H9 (cell line): Measurements from ENCODE around the gene DNHD1. TPM values are rescaled to one million over a fixed set of nuclear protein-coding genes. Genes with fewer than 3 reads are reported as not detected.
A peak's percentile ranks its signal among the peaks of the same experiment; 100 is the strongest.

ENCODE experiments used
- DNase-seq: peaks from one replicate; pipeline ENCODE4 v3.0.0-alpha.2; 2017
- H2AFZ ChIP-seq: one replicate; pipeline ENCODE4 v1.6.1; 2013; ENCODE audit warnings: mild to moderate bottlenecking, low read length, control low read depth, moderate library complexity
- H2AK5ac ChIP-seq: 2 replicates; pipeline ENCODE4 v1.6.1; 2013; ENCODE audit warnings: low read length, control low read depth, mixed read lengths; ENCODE audit not compliant: insufficient read length
- H2BK120ac ChIP-seq: one replicate; pipeline ENCODE4 v1.6.1; 2013; ENCODE audit warnings: low read depth, mild to moderate bottlenecking, low read length, control low read depth, inconsistent platforms; ENCODE audit not compliant: poor library complexity, severe bottlenecking
- H2BK12ac ChIP-seq: 2 replicates; pipeline ENCODE4 v1.6.1; 2013; ENCODE audit warnings: low read length, control low read depth, mixed read lengths, low read depth; ENCODE audit not compliant: insufficient read length
- H2BK15ac ChIP-seq: 2 replicates; pipeline ENCODE4 v1.6.1; 2013; ENCODE audit warnings: low read depth, low read length, control low read depth
- H2BK20ac ChIP-seq: one replicate; pipeline ENCODE4 v1.6.1; 2013; ENCODE audit warnings: low read depth, mild to moderate bottlenecking, low read length, control low read depth, inconsistent platforms; ENCODE audit not compliant: poor library complexity, severe bottlenecking
- H2BK5ac ChIP-seq: 2 replicates; pipeline ENCODE4 v1.6.1; 2013; ENCODE audit warnings: low read length, control low read depth, mixed read lengths; ENCODE audit not compliant: insufficient read length
- H3K14ac ChIP-seq: 2 replicates; pipeline ENCODE4 v1.6.1; 2013; ENCODE audit warnings: low read length, control low read depth; ENCODE audit not compliant: insufficient read depth
- H3K18ac ChIP-seq: 2 replicates; pipeline ENCODE4 v1.6.1; 2013; ENCODE audit warnings: low read depth, mild to moderate bottlenecking, mixed read lengths, low read length, control low read depth; ENCODE audit not compliant: insufficient read length
- H3K23ac ChIP-seq: 2 replicates; pipeline ENCODE4 v1.6.1; 2013; ENCODE audit warnings: low read length, control low read depth, mixed read lengths, low read depth; ENCODE audit not compliant: insufficient read length
- H3K23me2 ChIP-seq: 2 replicates; pipeline ENCODE4 v1.6.1; 2013; ENCODE audit warnings: low read depth, mild to moderate bottlenecking, mixed read lengths, low read length, control low read depth; ENCODE audit not compliant: insufficient read length, poor library complexity, severe bottlenecking
- H3K27ac ChIP-seq: 2 replicates; pipeline ENCODE4 v1.5.1; 2013; ENCODE audit warnings: low read length, control low read depth, mixed read lengths, low read depth; ENCODE audit not compliant: insufficient read length
- H3K27me3 ChIP-seq: 2 replicates; pipeline ENCODE4 v1.6.1; 2013; ENCODE audit warnings: low read length, control low read depth, inconsistent platforms; ENCODE audit not compliant: insufficient read depth
- H3K4ac ChIP-seq: 2 replicates; pipeline ENCODE4 v1.6.1; 2013; ENCODE audit warnings: low read depth, mild to moderate bottlenecking, control low read depth, inconsistent platforms, low read length, moderate library complexity
- H3K4me1 ChIP-seq: 2 replicates; pipeline ENCODE4 v1.6.1; 2013; ENCODE audit warnings: low read length, control low read depth, inconsistent platforms; ENCODE audit not compliant: insufficient read depth
- H3K4me2 ChIP-seq: 2 replicates; pipeline ENCODE4 v1.6.1; 2013; ENCODE audit warnings: low read length, control low read depth, mixed read lengths; ENCODE audit not compliant: insufficient read length, insufficient read depth
- H3K56ac ChIP-seq: 2 replicates; pipeline ENCODE4 v1.6.1; 2013; ENCODE audit warnings: low read depth, mild to moderate bottlenecking, mixed read lengths, low read length, control low read depth; ENCODE audit not compliant: insufficient read length
- H3K79me1 ChIP-seq: 2 replicates; pipeline ENCODE4 v1.6.1; 2013; ENCODE audit warnings: low read depth, mild to moderate bottlenecking, moderate library complexity, low read length, control low read depth, inconsistent platforms; ENCODE audit not compliant: insufficient read depth, poor library complexity, severe bottlenecking
- H3K79me2 ChIP-seq: 2 replicates; pipeline ENCODE4 v1.6.1; 2013; ENCODE audit warnings: low read length, control low read depth, inconsistent platforms; ENCODE audit not compliant: insufficient read depth
- H3K9ac ChIP-seq: 2 replicates; pipeline ENCODE4 v1.6.1; 2013; ENCODE audit warnings: low read length, control low read depth, mixed read lengths; ENCODE audit not compliant: insufficient read length; ENCODE audit errors: extremely low read depth
- H3K9me3 ChIP-seq: one replicate; pipeline ENCODE4 v1.6.1; 2013; ENCODE audit warnings: low read depth, low read length, inconsistent platforms; ENCODE audit not compliant: control insufficient read depth
- H3T11ph ChIP-seq: one replicate; pipeline ENCODE4 v1.6.1; 2013; ENCODE audit warnings: mild to moderate bottlenecking, low read length, control low read depth, inconsistent platforms
- H4K20me1 ChIP-seq: one replicate; pipeline ENCODE4 v1.6.1; 2013; ENCODE audit not compliant: control insufficient read depth, insufficient read length, insufficient read depth
- H4K5ac ChIP-seq: 2 replicates; pipeline ENCODE4 v1.6.1; 2013; ENCODE audit warnings: low read depth, mild to moderate bottlenecking, mixed read lengths, low read length, control low read depth; ENCODE audit not compliant: insufficient read length
- H4K8ac ChIP-seq: replicated peaks from 2 replicates; pipeline ENCODE4 v1.6.1; 2013; ENCODE audit warnings: low read length, control low read depth, mixed read lengths, low read depth; ENCODE audit not compliant: insufficient read length
- H4K91ac ChIP-seq: 2 replicates; pipeline ENCODE4 v1.6.1; 2013; ENCODE audit warnings: low read depth, mild to moderate bottlenecking, moderate library complexity, mixed read lengths, low read length, control low read depth; ENCODE audit not compliant: insufficient read length
- H3K27ac Mint-ChIP-seq, 3 experiments: 2 replicates in 2 of 3; 3 replicates in 1 of 3; pipeline ENCODE4 v1.8.0; 2020 to 2021; ENCODE audit warnings: mixed read lengths in 3 of 3, mild to moderate bottlenecking in 1 of 3, moderate library complexity in 1 of 3
- H3K27me3 Mint-ChIP-seq: 2 replicates; pipeline ENCODE4 v1.8.0; 2021; ENCODE audit warnings: low read depth, mild to moderate bottlenecking, moderate library complexity, mixed read lengths
- H3K36me3 Mint-ChIP-seq, 3 experiments: 2 replicates in 2 of 3; 3 replicates in 1 of 3; pipeline ENCODE4 v1.8.0; 2020 to 2021; ENCODE audit warnings: low read depth in 3 of 3, mixed read lengths in 3 of 3; ENCODE audit not compliant: insufficient read depth in 1 of 3
- H3K4me1 Mint-ChIP-seq, 2 experiments: 2 replicates each; pipeline ENCODE4 v1.8.0; 2020; ENCODE audit warnings: mixed read lengths in 2 of 2
- H3K4me3 Mint-ChIP-seq, 2 experiments: 2 replicates in 1 of 2; 3 replicates in 1 of 2; pipeline ENCODE4 v1.8.0; 2020 to 2021; ENCODE audit warnings: mild to moderate bottlenecking in 2 of 2, mixed read lengths in 2 of 2, moderate library complexity in 1 of 2
- H3K9me3 Mint-ChIP-seq, 2 experiments: 2 replicates in 1 of 2; 3 replicates in 1 of 2; pipeline ENCODE4 v1.8.0; 2020; ENCODE audit warnings: mild to moderate bottlenecking in 2 of 2, mixed read lengths in 2 of 2, moderate library complexity in 1 of 2
- WGBS: extraction: QIAGEN DNeasy Blood & Tissue Kit; methylation state at CpG from one replicate; pipeline ENCODE4 v1.1.7; 2013; ENCODE audit warnings: missing lambda C conversion rate, low lambda C conversion rate, mixed read lengths; ENCODE audit not compliant: insufficient read length; ENCODE audit errors: extremely low coverage; 5-methylcytosine and 5-hydroxymethylcytosine counted together
- long read RNA-seq: library from polyadenylated mRNA; unstranded; transcript quantifications from one replicate; pipeline ENCODE4 v2.0.0, GENCODE V29; 2020
- total RNA-seq: library from RNA; stranded (reverse); gene quantifications from 2 replicates; pipeline ENCODE4 v1.2.1, GENCODE V29; 2021
- TF ChIP-seq, protein P1 (sequence below): fragments of 200-600 bp; sonication (generic); conservative IDR thresholded peaks from 3 replicates; pipeline ENCODE4 v1.8.0; 2021; ENCODE audit warnings: antibody characterized with exemption, mild to moderate bottlenecking

DNHD1 gene, protein sequence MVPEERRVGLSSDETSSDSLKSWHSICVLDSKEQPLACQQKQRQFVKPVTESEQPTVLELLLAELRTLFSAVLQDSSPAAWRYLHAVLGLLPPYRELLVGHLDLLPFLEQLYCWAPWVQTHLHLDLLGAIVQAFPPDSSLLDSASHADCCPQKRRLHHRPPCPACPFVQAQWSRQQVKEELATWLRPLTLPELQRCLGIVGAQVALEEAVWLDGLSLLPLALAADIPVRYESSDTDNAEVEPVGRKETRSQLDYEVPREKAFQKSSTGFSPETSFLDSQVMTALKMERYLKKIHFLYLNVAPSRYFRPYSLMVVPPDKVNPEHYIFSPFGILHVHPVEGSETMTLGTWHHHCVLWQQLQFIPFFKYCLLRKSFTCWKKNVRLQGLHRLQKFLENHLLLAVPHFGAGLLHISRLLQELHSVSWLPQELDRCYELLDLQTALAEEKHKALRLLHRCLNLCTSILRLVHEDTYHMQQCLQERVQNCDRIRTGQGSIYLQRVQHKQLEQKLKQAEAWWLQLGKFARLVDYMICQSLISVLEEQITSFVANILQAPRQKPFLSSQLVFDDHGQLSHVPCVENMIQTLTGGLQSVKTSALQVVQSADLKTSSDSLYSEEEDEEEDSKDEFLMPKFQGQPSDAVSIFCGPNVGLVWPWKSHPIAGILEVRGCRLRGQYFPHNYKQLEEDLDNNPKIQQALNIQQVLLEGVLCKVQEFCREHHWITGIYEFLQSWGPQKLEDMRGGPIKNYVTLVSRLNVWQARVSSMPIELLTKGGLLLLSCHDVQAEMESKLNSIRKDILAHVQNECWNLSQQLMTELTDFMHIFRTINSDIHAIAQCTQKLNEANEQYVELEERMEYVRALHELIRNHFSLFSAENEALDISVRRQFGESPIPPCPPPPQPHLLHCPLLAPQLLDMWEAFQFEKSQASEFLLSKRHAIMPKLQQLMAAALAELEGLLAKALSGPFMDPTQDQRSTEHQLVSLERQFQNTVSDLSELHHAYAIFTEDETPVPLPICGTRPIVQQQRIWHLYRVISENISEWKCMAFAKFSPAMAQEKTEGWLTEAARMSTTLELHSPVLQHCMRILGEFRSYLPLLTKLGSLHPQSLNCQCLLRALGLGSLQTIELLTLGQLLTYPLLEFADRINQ (N-terminal part only)
- total RNA-seq: 3.5 TPM in 2 replicates
- long read RNA-seq, partial matches to known transcripts: 0 of 19 reads
- long read RNA-seq, other reads (novel, unspliced or antisense): 19 of 19 reads

DNA sequence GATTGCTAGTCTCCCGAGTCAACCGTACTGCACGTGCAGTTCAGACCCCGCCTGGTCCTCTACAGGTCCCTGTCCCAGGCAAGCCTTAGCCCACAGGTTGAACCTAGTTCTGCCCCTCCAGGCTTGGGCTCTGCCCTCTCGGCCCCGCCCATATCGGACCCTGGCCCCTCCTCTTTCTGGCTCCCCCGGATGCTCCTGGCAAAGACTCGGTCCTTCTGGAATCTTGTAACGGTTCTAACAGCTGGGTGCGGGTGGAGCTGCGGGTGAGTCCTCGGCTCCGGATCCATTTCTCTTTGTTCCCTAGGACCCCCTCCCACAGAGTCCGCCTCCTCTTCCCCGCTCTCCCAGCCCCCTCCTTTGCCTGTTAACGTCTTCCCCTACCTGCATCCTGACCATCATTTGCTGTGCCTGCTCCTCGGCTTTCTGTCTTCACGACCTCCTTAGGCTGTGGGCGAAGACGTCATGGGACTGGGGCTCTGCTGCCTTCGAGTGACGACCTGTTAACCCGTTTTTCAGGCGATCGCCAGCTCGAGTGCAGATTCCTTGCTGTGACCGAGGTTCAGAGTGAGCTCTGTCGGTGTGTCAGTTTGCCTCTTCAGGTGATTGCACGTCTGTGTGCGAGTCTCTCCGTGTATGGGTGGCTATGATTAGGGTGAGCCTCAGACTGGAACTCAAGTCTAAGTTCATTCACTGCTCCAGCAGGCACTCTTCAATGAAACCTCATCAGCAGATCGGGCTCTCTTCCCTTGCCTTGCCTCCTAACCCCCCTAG, at the start of gene DNHD1:
Gene DNHD1, plus strand, starts transcription at position 212 of the 771 bp plus-strand sequence. CDS start 936 bp downstream, outside the sequence.
- H2BK20ac ChIP-seq: no peak within 1 kb of the TSS
- Mint-ChIP-seq H3K27ac (peak within 1 kb of the TSS; percentile 2 to 61 (median 50); a peak in 5 of 7 replicates), H3K4me1 (peaks cover 9 to 13% of the 10 kb centered on the region in 2 experiments), H3K4me3 (peak within 1 kb of the TSS in 1 of 2 experiments; percentile 31; a peak in 4 of 5 replicates), H3K36me3 (peaks cover 1 to 12% (median 8%) of the 10 kb centered on the region in 3 experiments; a peak in 5 of 7 replicates), H3K27me3 (no peaks in the 10 kb centered on the region), H3K9me3 (no peaks in the 10 kb centered on the region)
- H3T11ph ChIP-seq: no peak within 1 kb of the TSS
- H3K9me3 ChIP-seq: no peaks in the 10 kb centered on the region
- H3K79me2 ChIP-seq: no peaks in the 10 kb centered on the region
- no CpG with 5 or more reads among the region's 33 CpGs for WGBS
- TF ChIP-seq, protein P1, sequence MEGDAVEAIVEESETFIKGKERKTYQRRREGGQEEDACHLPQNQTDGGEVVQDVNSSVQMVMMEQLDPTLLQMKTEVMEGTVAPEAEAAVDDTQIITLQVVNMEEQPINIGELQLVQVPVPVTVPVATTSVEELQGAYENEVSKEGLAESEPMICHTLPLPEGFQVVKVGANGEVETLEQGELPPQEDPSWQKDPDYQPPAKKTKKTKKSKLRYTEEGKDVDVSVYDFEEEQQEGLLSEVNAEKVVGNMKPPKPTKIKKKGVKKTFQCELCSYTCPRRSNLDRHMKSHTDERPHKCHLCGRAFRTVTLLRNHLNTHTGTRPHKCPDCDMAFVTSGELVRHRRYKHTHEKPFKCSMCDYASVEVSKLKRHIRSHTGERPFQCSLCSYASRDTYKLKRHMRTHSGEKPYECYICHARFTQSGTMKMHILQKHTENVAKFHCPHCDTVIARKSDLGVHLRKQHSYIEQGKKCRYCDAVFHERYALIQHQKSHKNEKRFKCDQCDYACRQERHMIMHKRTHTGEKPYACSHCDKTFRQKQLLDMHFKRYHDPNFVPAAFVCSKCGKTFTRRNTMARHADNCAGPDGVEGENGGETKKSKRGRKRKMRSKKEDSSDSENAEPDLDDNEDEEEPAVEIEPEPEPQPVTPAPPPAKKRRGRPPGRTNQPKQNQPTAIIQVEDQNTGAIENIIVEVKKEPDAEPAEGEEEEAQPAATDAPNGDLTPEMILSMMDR: no peak
- H2BK120ac ChIP-seq: no peak within 1 kb of the TSS
- no peak within 1 kb of the TSS for H3K27ac ChIP-seq
- H3K4ac ChIP-seq: no peak within 1 kb of the TSS
- no peak within 1 kb of the TSS for H4K91ac ChIP-seq
- H4K20me1 ChIP-seq: no peaks in the 10 kb centered on the region
- H4K5ac ChIP-seq: no peak within 1 kb of the TSS
- H3K4me2 ChIP-seq: peak within 1 kb of the TSS; percentile 41
- no peak within 1 kb of the TSS for H3K18ac ChIP-seq
- H2AFZ ChIP-seq: no peak within 1 kb of the TSS
- H3K79me1 ChIP-seq: no peaks in the 10 kb centered on the region
- no peak within 1 kb of the TSS for H2BK15ac ChIP-seq
- H3K23ac ChIP-seq: no peak within 1 kb of the TSS
- H3K23me2 ChIP-seq: no peaks in the 10 kb centered on the region
- H3K14ac ChIP-seq: no peak within 1 kb of the TSS; the same call in 1 of the 2 replicates
- H4K8ac ChIP-seq: no peak within 1 kb of the TSS
- no peak within 1 kb of the TSS for H3K56ac ChIP-seq
- DNase-seq: peak; percentile 78
- H2BK12ac ChIP-seq: no peak within 1 kb of the TSS
- H2AK5ac ChIP-seq: no peak within 1 kb of the TSS
- no peaks in the 10 kb centered on the region for H3K27me3 ChIP-seq
- peak within 1 kb of the TSS; percentile 4 for H3K9ac ChIP-seq
- H3K4me1 ChIP-seq: no peaks in the 10 kb centered on the region
- H2BK5ac ChIP-seq: no peak within 1 kb of the TSS
